Epithelial cell of esophagus (primary cell): ENCODE results near the gene MZB1.

Source experiments
- DNase-seq: peaks from one replicate; pipeline ENCODE4 v3.0.0; 2010; ENCODE audit warnings: low read depth
- H3K4me3 ChIP-seq: 2 replicates; pipeline ENCODE4 v1.5.1; 2011; ENCODE audit warnings: mild to moderate bottlenecking, low read length, control low read depth
- TF ChIP-seq, protein P1 (sequence below): IDR thresholded peaks from 2 replicates; pipeline ENCODE4 v1.5.1; 2011; ENCODE audit warnings: low read depth, mild to moderate bottlenecking, low read length, control low read depth, inconsistent platforms; ENCODE audit not compliant: insufficient read depth; ENCODE audit errors: missing control alignments

MZB1 gene

DNA sequence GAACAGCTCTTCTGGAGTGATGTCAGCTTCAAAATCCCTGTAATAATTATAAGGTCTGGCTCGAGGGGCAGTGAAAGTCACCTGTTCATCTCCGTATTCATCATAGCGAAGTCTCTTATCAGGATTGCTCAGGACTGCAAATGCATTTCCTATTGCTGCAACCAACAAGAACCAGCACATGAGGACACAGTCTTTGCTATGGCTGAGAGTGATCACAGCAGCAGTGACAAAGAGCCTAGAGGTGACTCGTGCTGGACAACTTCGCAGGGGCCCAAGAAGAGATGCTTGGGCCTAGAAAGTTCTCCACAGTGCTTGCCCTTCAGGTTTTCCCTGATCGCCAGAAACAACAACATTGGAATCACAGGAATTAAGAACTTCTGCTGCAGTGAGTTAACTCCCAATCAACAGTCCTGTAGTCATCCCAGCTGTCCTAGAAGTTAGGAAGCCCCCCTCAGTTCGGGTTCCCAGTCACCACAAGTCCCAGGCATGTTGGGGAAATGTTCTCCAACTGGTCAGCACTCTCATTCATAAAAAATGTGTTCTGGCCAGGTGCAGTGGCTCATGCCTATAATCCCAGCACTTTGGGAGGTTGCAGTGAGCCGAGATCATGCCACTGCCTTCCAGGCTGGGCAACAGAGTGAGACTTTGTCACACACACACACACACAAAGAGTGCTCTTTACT, 36.6 kb upstream of the MZB1 start:
- no peak overlapping the region for H3K4me3 ChIP-seq
- TF ChIP-seq, protein P1, sequence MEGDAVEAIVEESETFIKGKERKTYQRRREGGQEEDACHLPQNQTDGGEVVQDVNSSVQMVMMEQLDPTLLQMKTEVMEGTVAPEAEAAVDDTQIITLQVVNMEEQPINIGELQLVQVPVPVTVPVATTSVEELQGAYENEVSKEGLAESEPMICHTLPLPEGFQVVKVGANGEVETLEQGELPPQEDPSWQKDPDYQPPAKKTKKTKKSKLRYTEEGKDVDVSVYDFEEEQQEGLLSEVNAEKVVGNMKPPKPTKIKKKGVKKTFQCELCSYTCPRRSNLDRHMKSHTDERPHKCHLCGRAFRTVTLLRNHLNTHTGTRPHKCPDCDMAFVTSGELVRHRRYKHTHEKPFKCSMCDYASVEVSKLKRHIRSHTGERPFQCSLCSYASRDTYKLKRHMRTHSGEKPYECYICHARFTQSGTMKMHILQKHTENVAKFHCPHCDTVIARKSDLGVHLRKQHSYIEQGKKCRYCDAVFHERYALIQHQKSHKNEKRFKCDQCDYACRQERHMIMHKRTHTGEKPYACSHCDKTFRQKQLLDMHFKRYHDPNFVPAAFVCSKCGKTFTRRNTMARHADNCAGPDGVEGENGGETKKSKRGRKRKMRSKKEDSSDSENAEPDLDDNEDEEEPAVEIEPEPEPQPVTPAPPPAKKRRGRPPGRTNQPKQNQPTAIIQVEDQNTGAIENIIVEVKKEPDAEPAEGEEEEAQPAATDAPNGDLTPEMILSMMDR: no peak
- DNase-seq: peak; percentile 49

DNA sequence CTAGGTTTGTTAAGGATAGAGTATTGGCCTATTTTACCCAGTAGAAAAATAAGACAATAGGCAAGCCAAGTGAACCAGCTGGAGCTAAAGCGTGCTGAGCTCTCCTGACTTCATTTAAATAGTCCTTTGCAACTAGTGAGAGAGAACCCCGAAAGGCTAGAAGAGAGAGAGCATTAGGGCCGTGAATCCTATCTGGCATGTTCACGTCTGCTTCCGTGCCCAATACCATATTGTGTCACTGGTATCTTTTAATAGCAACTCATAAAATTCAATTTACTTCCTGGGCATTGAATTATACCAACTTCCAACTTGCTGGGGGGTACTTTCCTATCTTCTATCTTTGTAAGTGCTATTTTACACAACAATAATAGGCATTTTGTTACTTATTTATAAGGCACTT, 35.8 kb upstream of the MZB1 start:
- no peak overlapping the region for H3K4me3 ChIP-seq
- TF ChIP-seq, protein P1: no peak
- no peak for DNase-seq

GRCh38 chr5:139422307-139422893, 32.7 kb upstream of the MZB1 start:
- TF ChIP-seq, protein P1: peak; percentile 89
- DNase-seq: peak; percentile 79
- H3K4me3 ChIP-seq: no peak overlapping the region

DNA sequence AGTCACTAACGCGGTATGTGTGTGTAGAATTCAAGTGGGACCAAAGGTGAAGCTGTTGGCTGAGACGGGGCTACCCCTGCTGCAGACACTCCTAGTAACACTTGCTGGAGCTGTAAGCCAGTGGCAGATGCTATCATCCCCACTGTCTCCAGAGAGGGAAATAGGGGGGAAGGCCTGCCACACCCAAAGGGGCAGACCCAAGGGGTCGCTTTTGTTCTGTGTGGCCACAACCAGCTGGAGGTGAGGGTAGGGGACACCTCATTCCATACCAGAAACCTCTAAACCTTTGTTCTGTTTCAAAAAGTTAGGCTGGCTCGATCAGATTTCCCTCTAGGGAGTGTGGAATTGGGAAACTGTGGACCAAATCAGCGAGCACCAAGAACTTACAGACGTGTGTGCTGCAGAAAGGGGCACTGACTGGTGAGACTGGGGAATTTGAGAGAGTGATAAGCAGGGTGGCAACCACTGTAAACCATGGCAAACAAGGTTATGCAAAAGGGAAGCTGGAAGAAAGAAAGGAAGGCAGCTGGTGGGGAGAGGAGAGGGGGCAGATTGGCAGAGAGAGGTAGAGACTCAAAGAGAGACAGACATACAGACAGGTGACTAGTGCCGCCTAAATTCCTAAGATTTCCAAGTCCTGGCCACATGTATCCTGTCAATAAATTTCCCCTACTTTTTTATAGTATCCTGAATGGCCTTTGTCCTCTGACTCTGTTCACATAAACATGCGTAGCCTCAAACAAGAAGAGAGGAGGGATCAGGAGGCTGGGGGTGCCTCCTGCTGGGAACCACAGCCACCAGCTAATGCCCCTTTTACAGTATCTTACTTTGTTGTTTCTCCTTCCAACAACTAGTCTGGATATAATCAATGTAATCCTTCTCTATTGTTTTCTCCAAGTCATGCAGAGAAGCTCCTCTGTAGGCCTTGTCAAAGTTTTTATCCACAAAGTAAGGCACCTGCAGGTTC, 29.8 kb upstream of the MZB1 start:
- TF ChIP-seq, protein P1: no peak

GRCh38 chr5:139418793-139419192, 29.1 kb upstream of the MZB1 start:
- TF ChIP-seq, protein P1: no peak
- H3K4me3 ChIP-seq: no peak overlapping the region
- DNase-seq: no peak

More for the DNA sequence above, 29.8 kb upstream of the MZB1 start:
- no peak for DNase-seq
- H3K4me3 ChIP-seq: no peak overlapping the region

DNA sequence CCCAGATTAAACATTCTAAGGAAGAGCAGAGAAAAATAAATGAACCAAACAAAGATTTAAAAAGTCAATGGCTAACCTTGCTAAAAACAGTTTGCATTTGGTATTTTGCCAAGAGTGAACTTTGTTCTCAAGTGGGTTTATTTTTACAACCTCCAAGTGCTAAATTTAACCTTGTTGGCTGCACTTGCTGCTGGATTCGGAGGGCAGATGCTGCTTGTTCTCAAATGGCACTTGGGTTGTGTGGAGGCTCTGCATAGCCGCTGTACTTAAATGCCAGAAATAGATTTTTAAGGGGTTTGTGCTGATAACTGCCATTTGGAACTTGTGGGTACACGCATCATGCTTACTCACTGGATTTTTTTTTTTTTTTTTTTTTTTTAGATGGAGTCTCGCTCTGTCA, 27.5 kb upstream of the MZB1 start:
- H3K4me3 ChIP-seq: no peak overlapping the region
- TF ChIP-seq, protein P1: no peak
- DNase-seq: peak; percentile 26
